CD4-positive, alpha-beta T cell (primary cell): ENCODE data around the gene FRYL. TPM values are rescaled to one million over a fixed set of nuclear protein-coding genes. Genes with fewer than 3 reads are reported as not detected.

ENCODE experiments used
- ATAC-seq: fragments of 200-7000 bp; cut with Tn5 transposase; one replicate; pipeline ENCODE4 v1.10.0; 2022; ENCODE audit warnings: mild to moderate bottlenecking; ENCODE audit not compliant: poor library complexity
- CTCF ChIA-PET: fragments of 350-600 bp; sonication (Branson Sonifier 250); formaldehyde crosslinking; loops from one replicate; lab custom pipeline; 2021; ENCODE audit warnings: antibody characterized with exemption, inconsistent platforms; lab: Charles Lee
- POLR2A ChIA-PET: fragments of 350-600 bp; sonication (Branson Sonifier 250); formaldehyde crosslinking; loops from one replicate; lab custom pipeline; 2021; ENCODE audit warnings: antibody characterized with exemption, inconsistent platforms; lab: Charles Lee
- DNase-seq, 14 experiments: peaks; one replicate each; pipeline ENCODE4 v3.0.0-alpha.2; 2013 to 2020; ENCODE audit warnings: mixed read lengths in 2 of 14
- H3K27ac ChIP-seq, 2 donors: one replicate each; pipeline versions ENCODE4 v1.5.1 to v1.7.0; 2013; ENCODE audit warnings: low read length in 2 of 2, low read depth in 1 of 2, mild to moderate bottlenecking in 1 of 2
- H3K27me3 ChIP-seq, 2 experiments: 1 replicate in 1 of 2; 2 replicates in 1 of 2; pipeline versions ENCODE4 v1.6.1 to v1.7.0; 2013; ENCODE audit warnings: low read length in 2 of 2, control low read depth in 1 of 2, mild to moderate bottlenecking in 1 of 2, moderate library complexity in 1 of 2; ENCODE audit not compliant: insufficient read depth in 2 of 2, control insufficient read depth in 1 of 2
- H3K36me3 ChIP-seq: one replicate; pipeline ENCODE4 v1.6.1; 2013; ENCODE audit warnings: low read length, control low read depth; ENCODE audit not compliant: insufficient read depth
- H3K4me1 ChIP-seq: one replicate; pipeline ENCODE4 v1.6.1; 2013; ENCODE audit warnings: low read length, control low read depth; ENCODE audit not compliant: insufficient read depth
- H3K4me3 ChIP-seq: one replicate; pipeline ENCODE4 v1.5.1; 2013; ENCODE audit warnings: mild to moderate bottlenecking, low read length, moderate library complexity
- H3K9me3 ChIP-seq, 2 experiments: 1 replicate in 1 of 2; 2 replicates in 1 of 2; pipeline versions ENCODE4 v1.6.1 to v1.7.0; 2013; ENCODE audit warnings: low read length in 2 of 2, mild to moderate bottlenecking in 2 of 2, control low read depth in 1 of 2, moderate library complexity in 1 of 2; ENCODE audit not compliant: control insufficient read depth in 1 of 2, insufficient read depth in 1 of 2
- H3K27ac Mint-ChIP-seq: one replicate; pipeline ENCODE4 v1.8.0; 2020; ENCODE audit warnings: mixed read lengths
- H3K27me3 Mint-ChIP-seq: one replicate; pipeline ENCODE4 v1.8.0; 2021; ENCODE audit warnings: mixed read lengths
- H3K36me3 Mint-ChIP-seq: one replicate; pipeline ENCODE4 v1.8.0; 2021; ENCODE audit warnings: low read depth, mixed read lengths
- H3K4me1 Mint-ChIP-seq: one replicate; pipeline ENCODE4 v1.8.0; 2021; ENCODE audit warnings: low read depth, mixed read lengths
- H3K4me3 Mint-ChIP-seq: one replicate; pipeline ENCODE4 v1.8.0; 2020; ENCODE audit warnings: mild to moderate bottlenecking, mixed read lengths
- H3K9me3 Mint-ChIP-seq: one replicate; pipeline ENCODE4 v1.8.0; 2020; ENCODE audit warnings: mixed read lengths
- CTCF ChIP-seq: fragments of 200-600 bp; IDR thresholded peaks from one replicate; pipeline ENCODE4 v1.8.0; 2022; ENCODE audit warnings: antibody characterized with exemption, mild to moderate bottlenecking
- intact Hi-C, 2 experiments: fragments of 100-400 bp; cut with DNase I in 1 of 2; cut with micrococcal nuclease in 1 of 2; formaldehyde crosslinking; loops; one replicate each; pipeline versions ENCODE4 v1.15.1 to v1.9.0; 2023 to 2025; cut with DNase I, micrococcal nuclease
- total RNA-seq, 174 experiments: library from RNA in 2 of 174; stranded (reverse) in 2 of 174; gene quantifications; one replicate each; pipeline ENCODE4 v1.2.3 and lab custom pipeline; 2021 to 2026

Gene FRYL
- total RNA-seq, 2 experiments from 2014 or later, result 86.1 to 87.7 TPM

GRCh38 chr4:48791313-48791712 lies 11.2 kb upstream of the FRYL start:
- TF ChIP-seq CTCF, result no peak
- Histone ChIP-seq H3K9me3 (no peaks in the 10 kb centered on the region), H3K4me1 (no peaks in the 10 kb centered on the region), H3K27ac (no peak overlapping the region), H3K27me3 (no peaks in the 10 kb centered on the region), H3K36me3 (no peaks in the 10 kb centered on the region), H3K4me3 (no peak overlapping the region)
- H3K36me3 Mint-ChIP-seq, result no peaks in the 10 kb centered on the region
- H3K9me3 Mint-ChIP-seq, result no peaks in the 10 kb centered on the region
- intact Hi-C loops, result no loop called here
- H3K4me1 Mint-ChIP-seq, result no peaks in the 10 kb centered on the region
- ATAC-seq, result no peak
- H3K4me3 Mint-ChIP-seq, result no peak overlapping the region
- no peaks in the 10 kb centered on the region for H3K27me3 Mint-ChIP-seq
- POLR2A ChIA-PET, result interaction anchor here (0.5 kb wide), 1 partner anchor 53 kb away, joined by 3 read pairs; no protein-coding TSS in a partner anchor
- H3K27ac Mint-ChIP-seq, result no peak overlapping the region
- no peak for DNase-seq
- CTCF ChIA-PET, result no interaction called here

DNA sequence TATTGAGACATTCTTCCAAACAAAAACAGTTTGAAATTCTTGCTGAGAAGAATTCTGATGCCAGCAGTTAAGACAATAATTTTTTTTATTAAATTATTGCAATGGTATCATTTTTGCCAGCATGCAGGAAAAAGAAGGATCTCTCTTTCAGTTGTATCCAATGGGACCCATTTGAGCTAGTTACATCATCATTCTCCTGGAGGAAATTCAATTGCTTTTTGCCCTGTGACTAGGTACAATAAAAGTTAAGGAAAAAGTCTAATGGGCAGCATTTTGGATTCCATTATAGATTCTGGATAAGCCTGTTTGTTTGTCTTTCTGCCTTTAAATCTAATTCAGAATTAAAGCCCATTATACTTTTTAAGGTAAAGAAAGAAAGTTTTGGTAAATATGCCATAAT lies 10.5 kb upstream of the FRYL start:
- no peaks in the 10 kb centered on the region for H3K9me3 ChIP-seq
- no peak overlapping the region for H3K27ac ChIP-seq
- intact Hi-C loops, result no loop called here
- POLR2A ChIA-PET, result no interaction called here
- Mint-ChIP-seq H3K27ac (no peak overlapping the region), H3K9me3 (no peaks in the 10 kb centered on the region), H3K4me3 (no peak overlapping the region), H3K27me3 (no peaks in the 10 kb centered on the region), H3K4me1 (no peaks in the 10 kb centered on the region), H3K36me3 (no peaks in the 10 kb centered on the region)
- no peak overlapping the region for H3K4me3 ChIP-seq
- CTCF ChIA-PET, result no interaction called here
- TF ChIP-seq CTCF, result no peak
- ATAC-seq, result no peak
- H3K4me1 ChIP-seq, result no peaks in the 10 kb centered on the region
- no peaks in the 10 kb centered on the region for H3K27me3 ChIP-seq
- no peaks in the 10 kb centered on the region for H3K36me3 ChIP-seq
- no peak for DNase-seq

DNA sequence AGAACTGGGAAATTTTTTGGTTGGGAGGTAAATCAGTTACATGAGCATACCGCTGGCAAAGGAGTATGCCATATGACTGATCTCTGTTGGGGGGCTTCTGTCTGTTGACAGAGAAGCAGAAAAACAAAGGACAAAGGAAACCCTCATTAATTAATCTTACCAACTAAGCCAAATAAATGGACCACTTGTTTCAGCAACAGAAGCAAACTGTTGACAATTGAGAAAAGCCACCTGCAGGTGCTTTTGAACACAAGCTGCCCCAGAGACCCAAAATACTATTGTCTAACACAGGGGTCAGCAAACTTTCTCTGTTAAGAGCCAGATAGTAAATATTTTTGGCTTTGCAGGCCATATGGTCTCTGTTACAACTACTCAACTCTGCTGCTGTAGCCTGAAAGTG lies 7.0 kb upstream of the FRYL start:
- H3K36me3 Mint-ChIP-seq, result no peaks in the 10 kb centered on the region
- Histone ChIP-seq H3K36me3 (no peaks in the 10 kb centered on the region), H3K4me1 (no peaks in the 10 kb centered on the region), H3K9me3 (no peaks in the 10 kb centered on the region), H3K27ac (no peak overlapping the region), H3K4me3 (no peak overlapping the region), H3K27me3 (no peaks in the 10 kb centered on the region)
- no peak overlapping the region for H3K27ac Mint-ChIP-seq
- no peak for TF ChIP-seq CTCF
- H3K4me3 Mint-ChIP-seq, result no peak overlapping the region
- H3K4me1 Mint-ChIP-seq, result no peaks in the 10 kb centered on the region
- H3K9me3 Mint-ChIP-seq, result no peaks in the 10 kb centered on the region
- H3K27me3 Mint-ChIP-seq, result no peaks in the 10 kb centered on the region
- intact Hi-C loops, result loop anchor here in 1 of 2 experiments (10.0 kb wide), 1 partner anchor 442 kb away; the partner anchor contains the start of gene SLAIN2
- ATAC-seq, result no peak
- POLR2A ChIA-PET, result no interaction called here
- no peak for DNase-seq
- CTCF ChIA-PET, result no interaction called here
